OCI-LY3 (cell line): ENCODE data around the gene CACNA2D3.

Source experiments
- H2AFZ ChIP-seq: fragments of 200-600, 300-600 bp; shearing (Covaris generic); 2 replicates; pipeline ENCODE4 v1.6.0; 2014; ENCODE audit warnings: antibody characterized with exemption, low read depth, low read length
- H3K27ac ChIP-seq: fragments of 200-600, 300-600 bp; sonication (generic); 2 replicates; pipeline ENCODE4 v1.5.1; 2014; ENCODE audit warnings: mild to moderate bottlenecking, low read length, moderate library complexity, mixed read lengths
- H3K27me3 ChIP-seq: fragments of 200-600, 300-600 bp; sonication (generic); 2 replicates; pipeline ENCODE4 v1.6.1; 2014; ENCODE audit warnings: low read depth, low read length, mixed read lengths
- H3K36me3 ChIP-seq: fragments of 200-600, 300-600 bp; sonication (generic); replicated peaks from 2 replicates; pipeline ENCODE3; 2014; ENCODE audit warnings: low read depth, low read length, mixed read lengths
- H3K4me1 ChIP-seq: fragments of 300-600, 200-600 bp; sonication (generic); 2 replicates; pipeline ENCODE4 v1.6.1; 2014; ENCODE audit warnings: low read length, mixed read lengths
- H3K4me2 ChIP-seq: fragments of 200-600, 300-600 bp; sonication (generic); 2 replicates; pipeline ENCODE4 v1.6.1; 2014; ENCODE audit warnings: low read length, mixed read lengths
- H3K4me3 ChIP-seq: fragments of 300-600, 200-600 bp; sonication (generic); 2 replicates; pipeline ENCODE4 v1.5.1; 2014; ENCODE audit warnings: antibody characterized with exemption, mild to moderate bottlenecking, low read length, moderate library complexity
- H3K79me2 ChIP-seq: fragments of 300-600, 200-600 bp; shearing (Covaris generic); 2 replicates; pipeline ENCODE4 v1.6.1; 2014; ENCODE audit warnings: mild to moderate bottlenecking, low read length, mixed read lengths
- H3K9ac ChIP-seq: fragments of 300-600, 200-600 bp; shearing (Covaris generic); 2 replicates; pipeline ENCODE4 v1.6.0; 2014; ENCODE audit warnings: mild to moderate bottlenecking, low read length, moderate library complexity
- H3K9me3 ChIP-seq: fragments of 200-600, 300-600 bp; shearing (Covaris generic); 2 replicates; pipeline ENCODE4 v1.6.1; 2014; ENCODE audit warnings: low read length, mixed read lengths; ENCODE audit not compliant: insufficient read depth
- H4K20me1 ChIP-seq: fragments of 200-600, 300-600 bp; sonication (generic); 2 replicates; pipeline ENCODE4 v1.6.1; 2016; ENCODE audit warnings: low read length, mixed read lengths; ENCODE audit not compliant: insufficient read depth
- CTCF ChIP-seq: fragments of 200-600, 300-600 bp; sonication (generic); IDR thresholded peaks from 2 replicates; pipeline ENCODE4 v1.5.1; 2014; ENCODE audit warnings: antibody characterized with exemption, low read length, low read depth
- EZH2phosphoT487 ChIP-seq: fragments of 200-600 bp; shearing (Covaris generic); IDR thresholded peaks from 2 replicates; pipeline ENCODE4 v1.6.1; 2018; ENCODE audit warnings: antibody characterized with exemption, mixed run types, low read depth

The CACNA2D3 gene

GRCh38 chr3:54176106-54176505 lies 53.8 kb downstream of the CACNA2D3 start:
- H3K9me3 ChIP-seq: no peaks in the 10 kb centered on the region
- no peaks in the 10 kb centered on the region for H3K36me3 ChIP-seq
- H3K79me2 ChIP-seq: no peaks in the 10 kb centered on the region
- no peaks in the 10 kb centered on the region for H3K4me1 ChIP-seq
- H3K4me2 ChIP-seq: no peak overlapping the region
- no peak overlapping the region for H3K27ac ChIP-seq
- no peaks in the 10 kb centered on the region for H4K20me1 ChIP-seq
- no peak overlapping the region for H3K4me3 ChIP-seq
- TF ChIP-seq EZH2phosphoT487 (no peak), CTCF (no peak)
- no peak overlapping the region for H3K9ac ChIP-seq
- H2AFZ ChIP-seq: no peak overlapping the region
- peaks cover 21% of the 10 kb centered on the region for H3K27me3 ChIP-seq

- TF ChIP-seq EZH2phosphoT487 (no peak), CTCF (no peak)
- H3K4me2 ChIP-seq: no peak overlapping the region
- no peak overlapping the region for H3K9ac ChIP-seq
- H3K27me3 ChIP-seq: peaks cover 21% of the 10 kb centered on the region
- H3K4me1 ChIP-seq: no peaks in the 10 kb centered on the region
- H2AFZ ChIP-seq: no peak overlapping the region
- H3K27ac ChIP-seq: no peak overlapping the region
- H4K20me1 ChIP-seq: no peaks in the 10 kb centered on the region
- H3K36me3 ChIP-seq: no peaks in the 10 kb centered on the region
- H3K79me2 ChIP-seq: no peaks in the 10 kb centered on the region
- H3K9me3 ChIP-seq: no peaks in the 10 kb centered on the region
- H3K4me3 ChIP-seq: no peak overlapping the region
These were observed 55.5 kb downstream of the CACNA2D3 start for GRCh38 chr3:54177816-54178215.

GRCh38 chr3:54178376-54178775 lies 56.0 kb downstream of the CACNA2D3 start:
- TF ChIP-seq CTCF (no peak), EZH2phosphoT487 (no peak)
- Histone ChIP-seq H3K27me3 (peaks cover 19% of the 10 kb centered on the region), H3K4me1 (no peaks in the 10 kb centered on the region), H2AFZ (no peak overlapping the region), H3K4me2 (no peak overlapping the region), H3K9me3 (no peaks in the 10 kb centered on the region), H3K27ac (no peak overlapping the region), H3K79me2 (no peaks in the 10 kb centered on the region), H3K36me3 (no peaks in the 10 kb centered on the region), H4K20me1 (no peaks in the 10 kb centered on the region), H3K4me3 (no peak overlapping the region), H3K9ac (no peak overlapping the region)

- H4K20me1 ChIP-seq: no peaks in the 10 kb centered on the region
- H3K4me3 ChIP-seq: no peak overlapping the region
- no peak overlapping the region for H3K27ac ChIP-seq
- H3K9me3 ChIP-seq: no peaks in the 10 kb centered on the region
- no peak overlapping the region for H2AFZ ChIP-seq
- H3K36me3 ChIP-seq: no peaks in the 10 kb centered on the region
- no peaks in the 10 kb centered on the region for H3K79me2 ChIP-seq
- H3K4me1 ChIP-seq: no peaks in the 10 kb centered on the region
- TF ChIP-seq CTCF (no peak), EZH2phosphoT487 (no peak)
- no peak overlapping the region for H3K4me2 ChIP-seq
- peaks cover 15% of the 10 kb centered on the region for H3K27me3 ChIP-seq
- H3K9ac ChIP-seq: no peak overlapping the region
These were observed 58.6 kb downstream of the CACNA2D3 start for GRCh38 chr3:54180921-54181320.
